ENCODE data around the gene SMPDL3A.

Gene SMPDL3A

GRCh38 chr6:122838060-122838780 lies 49.2 kb downstream of the SMPDL3A start:
- TF ChIP-seq, protein P1, sequence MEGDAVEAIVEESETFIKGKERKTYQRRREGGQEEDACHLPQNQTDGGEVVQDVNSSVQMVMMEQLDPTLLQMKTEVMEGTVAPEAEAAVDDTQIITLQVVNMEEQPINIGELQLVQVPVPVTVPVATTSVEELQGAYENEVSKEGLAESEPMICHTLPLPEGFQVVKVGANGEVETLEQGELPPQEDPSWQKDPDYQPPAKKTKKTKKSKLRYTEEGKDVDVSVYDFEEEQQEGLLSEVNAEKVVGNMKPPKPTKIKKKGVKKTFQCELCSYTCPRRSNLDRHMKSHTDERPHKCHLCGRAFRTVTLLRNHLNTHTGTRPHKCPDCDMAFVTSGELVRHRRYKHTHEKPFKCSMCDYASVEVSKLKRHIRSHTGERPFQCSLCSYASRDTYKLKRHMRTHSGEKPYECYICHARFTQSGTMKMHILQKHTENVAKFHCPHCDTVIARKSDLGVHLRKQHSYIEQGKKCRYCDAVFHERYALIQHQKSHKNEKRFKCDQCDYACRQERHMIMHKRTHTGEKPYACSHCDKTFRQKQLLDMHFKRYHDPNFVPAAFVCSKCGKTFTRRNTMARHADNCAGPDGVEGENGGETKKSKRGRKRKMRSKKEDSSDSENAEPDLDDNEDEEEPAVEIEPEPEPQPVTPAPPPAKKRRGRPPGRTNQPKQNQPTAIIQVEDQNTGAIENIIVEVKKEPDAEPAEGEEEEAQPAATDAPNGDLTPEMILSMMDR (conservative IDR thresholded peaks at IDR 0.05; ENCODE audit: control insufficient read depth, insufficient read depth, low read depth, low read length), result peak; percentile 62
- no peak overlapping the region for H3K4me3 ChIP-seq (ENCODE audit: control insufficient read depth, low read depth, low read length)
- peak; percentile 38 for DNase-seq (ENCODE audit: low read depth)

DNA sequence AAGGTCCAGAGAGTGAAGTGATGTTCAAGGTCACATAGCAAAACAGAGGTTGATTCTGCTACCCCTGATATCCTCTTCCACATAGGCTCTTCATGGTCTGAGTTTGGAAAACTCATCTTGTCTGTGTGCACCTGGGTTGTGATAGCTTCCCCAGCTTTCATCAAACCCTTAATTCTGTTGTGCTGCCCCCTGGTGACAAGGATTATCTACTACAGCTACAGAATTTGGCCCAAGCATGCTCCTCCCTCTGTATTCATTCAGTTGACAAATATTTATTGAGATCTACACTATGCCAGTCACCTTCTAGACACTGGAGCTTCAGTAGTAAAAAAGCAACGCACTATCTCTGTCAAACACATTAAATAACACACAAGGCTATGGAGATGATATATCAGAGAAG lies 50.4 kb downstream of the SMPDL3A start:
- DNase-seq (ENCODE audit: low read depth), result peak; percentile 64
- H3K4me3 ChIP-seq (ENCODE audit: control insufficient read depth, low read depth, low read length), result no peak overlapping the region
- TF ChIP-seq, protein P1 (conservative IDR thresholded peaks at IDR 0.05; ENCODE audit: control insufficient read depth, insufficient read depth, low read depth, low read length), result peak; percentile 67

GRCh38 chr6:122839906-122840305 lies 50.8 kb downstream of the SMPDL3A start:
- TF ChIP-seq, protein P1 (conservative IDR thresholded peaks at IDR 0.05; ENCODE audit: control insufficient read depth, insufficient read depth, low read depth, low read length), result no peak
- H3K4me3 ChIP-seq (ENCODE audit: control insufficient read depth, low read depth, low read length), result no peak overlapping the region
- DNase-seq (ENCODE audit: low read depth), result no peak

GRCh38 chr6:122845464-122845863 lies 56.4 kb downstream of the SMPDL3A start:
- DNase-seq (ENCODE audit: low read depth), result no peak
- TF ChIP-seq, protein P1 (conservative IDR thresholded peaks at IDR 0.05; ENCODE audit: control insufficient read depth, insufficient read depth, low read depth, low read length), result no peak
- no peak overlapping the region for H3K4me3 ChIP-seq (ENCODE audit: control insufficient read depth, low read depth, low read length)

DNA sequence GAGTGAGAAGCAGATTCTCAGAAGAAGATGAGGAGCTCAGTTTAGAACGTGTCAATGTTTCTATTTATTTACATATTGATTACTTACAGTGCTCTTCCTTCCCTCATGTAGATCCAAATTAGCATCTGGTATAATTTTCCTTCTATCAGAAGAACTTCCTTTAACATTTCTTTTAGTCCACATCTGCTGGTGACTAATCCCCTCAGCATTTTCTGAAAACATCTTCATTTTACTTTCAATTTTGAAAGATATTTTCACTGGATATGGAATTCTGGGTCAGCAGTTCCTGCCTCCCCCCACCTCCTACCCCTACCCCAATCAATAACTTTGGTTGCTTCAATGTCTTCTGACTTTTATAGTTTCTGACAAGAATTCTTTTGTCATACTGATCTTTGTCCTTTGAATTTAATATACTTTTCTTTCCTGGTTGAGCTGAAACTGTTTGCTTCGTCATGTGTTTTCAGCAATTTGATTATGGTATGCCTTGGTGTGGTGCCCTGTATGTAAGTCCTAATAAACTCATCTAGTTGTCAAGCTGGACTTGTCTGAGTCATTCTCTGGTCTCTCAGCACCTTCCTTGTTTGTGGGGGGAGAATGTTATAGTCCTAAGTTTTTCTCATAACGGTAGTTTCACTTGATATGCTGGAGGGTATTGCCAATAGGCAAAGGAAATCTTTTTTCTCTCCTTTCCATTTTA lies 57.0 kb downstream of the SMPDL3A start:
- peak; percentile 76 for DNase-seq (ENCODE audit: low read depth)
- TF ChIP-seq, protein P1 (conservative IDR thresholded peaks at IDR 0.05; ENCODE audit: control insufficient read depth, insufficient read depth, low read depth, low read length), result no peak
- peak overlapping the region; percentile 26 for H3K4me3 ChIP-seq (ENCODE audit: control insufficient read depth, low read depth, low read length)

DNA sequence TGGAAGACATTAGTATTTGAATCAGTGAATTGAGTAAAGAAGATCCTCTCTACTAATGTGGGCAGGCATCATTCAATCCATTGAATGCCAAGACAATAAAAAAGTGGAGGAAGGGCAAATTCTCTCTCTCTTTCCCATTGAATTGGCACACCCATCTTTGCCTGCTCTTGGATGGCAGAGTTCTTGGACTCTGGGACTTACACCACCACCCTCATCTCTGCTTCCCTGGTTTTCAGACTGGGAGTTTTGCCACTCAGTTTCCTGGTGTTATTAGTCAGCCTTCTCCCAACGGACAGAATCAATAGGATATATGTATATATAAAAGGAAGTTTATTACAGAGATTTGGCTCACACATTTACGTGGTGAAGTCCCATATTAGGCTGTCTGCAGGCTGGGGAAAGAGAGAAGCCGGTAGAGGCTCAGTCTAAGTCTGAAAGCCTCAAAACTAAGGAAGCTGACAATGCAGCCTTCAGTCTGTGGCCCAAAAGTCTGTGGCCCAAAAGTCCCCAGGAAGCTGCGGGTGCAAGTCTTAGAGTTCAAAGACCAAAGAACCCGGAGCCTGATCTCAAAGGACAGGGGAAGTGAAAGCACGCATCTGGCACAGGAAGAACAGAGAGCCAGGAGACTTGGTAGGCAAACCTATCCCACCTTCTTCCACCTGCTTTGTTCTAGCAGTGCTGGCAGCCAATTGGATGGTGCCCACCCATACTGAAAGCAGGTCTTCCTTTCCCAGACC lies 64.4 kb downstream of the SMPDL3A start:
- no peak for DNase-seq (ENCODE audit: low read depth)
- TF ChIP-seq, protein P1 (conservative IDR thresholded peaks at IDR 0.05; ENCODE audit: control insufficient read depth, insufficient read depth, low read depth, low read length), result no peak
- H3K4me3 ChIP-seq (ENCODE audit: control insufficient read depth, low read depth, low read length), result no peak overlapping the region
